NCI-H526 treated with DMSO at 0.1 percent for 48 hours (cell line): Measurements from ENCODE around the gene ZC3H10.
"Not testable (repeated sequence)": the region's sequence is repeated elsewhere in the genome, so short reads cannot be mapped to it uniquely, and the experiment has no call there.

Experiments used
- DNase-seq: peaks from one replicate; lab custom pipeline; 2025; lab: John Stamatoyannopoulos, UW

ZC3H10 gene

GRCh38 chr12:56117778-56118687, at the start of gene ZC3H10:
Gene ZC3H10 (plus strand): TSS chr12:56118266. CDS start chr12:56120563, 2,297 bp downstream.
- DNase-seq: peak; percentile 98

GRCh38 chr12:56071648-56072047, 46.4 kb upstream of the ZC3H10 start:
- DNase-seq: no peak

GRCh38 chr12:56074396-56074795, 43.7 kb upstream of the ZC3H10 start:
- no peak for DNase-seq

GRCh38 chr12:56077966-56078365, 40.1 kb upstream of the ZC3H10 start:
- DNase-seq: not testable (repeated sequence)

GRCh38 chr12:56078427-56078826, 39.6 kb upstream of the ZC3H10 start:
- no peak for DNase-seq

GRCh38 chr12:56078931-56079722, 38.9 kb upstream of the ZC3H10 start:
- peak; percentile 76 for DNase-seq

- peak; percentile 88 for DNase-seq
These were observed 38.1 kb upstream of the ZC3H10 start, which contains the start of gene ERBB3 for GRCh38 chr12:56079723-56080555. Gene ERBB3 (plus strand): TSS chr12:56080165. CDS start chr12:56080301, 136 bp downstream.

GRCh38 chr12:56080556-56081138, 37.4 kb upstream of the ZC3H10 start:
- DNase-seq: no peak

GRCh38 chr12:56081393-56082347, 36.4 kb upstream of the ZC3H10 start:
- DNase-seq: no peak

GRCh38 chr12:56082382-56082781, 35.7 kb upstream of the ZC3H10 start:
- DNase-seq: no peak

- DNase-seq: no peak
These were observed 35.1 kb upstream of the ZC3H10 start for GRCh38 chr12:56082967-56083366.

- DNase-seq: peak; percentile 2
These were observed 33.0 kb upstream of the ZC3H10 start for GRCh38 chr12:56084958-56085543.

- no peak for DNase-seq
These were observed 32.0 kb upstream of the ZC3H10 start for GRCh38 chr12:56086096-56086495.

- no peak for DNase-seq
These were observed 31.5 kb upstream of the ZC3H10 start for GRCh38 chr12:56086608-56087007.

- DNase-seq: no peak
These were observed 30.8 kb upstream of the ZC3H10 start for GRCh38 chr12:56087220-56087619.

GRCh38 chr12:56097738-56098137, 20.3 kb upstream of the ZC3H10 start:
- no peak for DNase-seq

GRCh38 chr12:56098592-56098991, 19.5 kb upstream of the ZC3H10 start:
- DNase-seq: no peak

- no peak for DNase-seq
These were observed 18.3 kb upstream of the ZC3H10 start for GRCh38 chr12:56099787-56100186.

- no peak for DNase-seq
These were observed 17.0 kb upstream of the ZC3H10 start for GRCh38 chr12:56101045-56101444.

GRCh38 chr12:56102683-56103065, 15.4 kb upstream of the ZC3H10 start:
- no peak for DNase-seq
